ENCODE data around the gene OPHN1. TPM values are rescaled to one million over a fixed set of nuclear protein-coding genes. Genes with fewer than 3 reads are reported as not detected.

Gene OPHN1
- total RNA-seq, 2 donors from 2014 or later = 0.12 TPM; not detected in 1

DNA sequence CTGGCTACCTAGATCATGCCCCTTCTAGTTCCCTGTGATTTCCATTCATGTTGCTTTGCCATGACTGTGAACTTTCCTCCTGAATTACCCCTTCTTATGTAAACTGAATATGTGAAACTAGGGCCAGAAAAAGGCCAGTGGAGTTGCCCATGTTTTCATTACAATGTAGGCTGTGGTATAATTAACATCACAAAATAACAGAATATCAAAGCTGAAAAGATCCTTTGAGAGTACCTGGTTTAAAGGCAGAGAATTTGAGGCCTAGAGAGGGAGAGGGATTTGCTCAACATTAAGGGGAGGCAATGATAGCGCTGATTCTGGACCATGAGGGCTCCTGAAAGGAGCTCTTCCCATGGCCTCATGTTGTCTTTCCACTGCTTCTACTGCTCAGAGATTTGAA, 392.2 kb downstream of the OPHN1 start:
- DNase-seq (no peak), ATAC-seq (replicated peaks in 1 of 2) (no peak)
- H3K27ac Mint-ChIP-seq = no peak overlapping the region
- no peaks in the 10 kb centered on the region for H3K4me1 Mint-ChIP-seq (ENCODE audit: low read depth)
- H3K9me3 Mint-ChIP-seq = peaks cover 0 to 2% of the 10 kb centered on the region in 2 donors
- no peak overlapping the region for H3K4me3 Mint-ChIP-seq
- H3K27me3 Mint-ChIP-seq (ENCODE audit: low read depth) = peaks cover 6% of the 10 kb centered on the region
- no peaks in the 10 kb centered on the region for H3K36me3 Mint-ChIP-seq (ENCODE audit: insufficient read depth in 2 of 2)

DNA sequence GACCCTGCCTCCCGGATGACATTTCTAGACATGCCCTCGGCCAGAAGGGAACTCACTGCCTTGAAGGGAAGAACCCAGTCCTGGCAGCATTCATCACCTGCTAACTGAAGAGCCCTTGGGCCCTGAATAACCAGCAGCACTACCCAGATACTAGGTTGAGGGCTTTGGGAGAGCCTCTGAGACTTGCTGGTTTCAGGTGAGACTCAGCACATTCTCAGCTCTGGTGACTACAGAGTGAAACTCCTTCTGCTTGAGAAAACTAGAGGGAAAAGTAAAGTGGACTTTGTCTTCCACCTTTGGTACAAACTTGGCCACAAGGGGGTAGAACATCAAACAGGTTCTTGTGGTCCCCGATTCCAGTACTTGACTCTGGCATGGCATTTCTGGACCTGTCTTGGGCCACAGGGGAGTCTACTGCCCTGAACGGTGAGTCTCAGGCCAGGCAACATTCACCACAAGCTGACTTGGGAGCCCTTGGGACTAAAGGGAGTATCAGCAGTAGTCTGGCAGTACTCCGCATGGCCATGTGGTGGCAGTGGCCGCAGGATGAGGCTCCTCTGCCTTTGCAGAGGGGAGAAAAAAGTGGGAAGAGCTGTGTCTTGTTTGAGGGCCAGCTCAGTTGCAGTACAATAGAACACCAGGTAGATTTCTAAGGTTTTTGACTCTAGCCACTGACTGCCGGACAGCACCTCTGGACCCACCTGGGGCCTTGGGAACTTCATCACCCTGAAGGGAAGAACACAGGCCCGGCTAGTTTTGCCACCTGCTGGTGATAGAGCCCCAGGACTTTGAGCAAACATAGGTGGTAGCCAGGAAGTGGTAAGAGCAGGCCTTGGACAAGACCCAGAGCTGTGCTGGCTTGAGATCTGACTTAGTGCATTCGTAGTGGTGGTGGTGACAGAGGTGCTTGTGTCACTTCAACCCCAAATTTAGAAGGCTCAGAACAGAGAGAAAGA, 414.8 kb downstream of the OPHN1 start:
- no peak overlapping the region for H3K27ac Mint-ChIP-seq
- no peaks in the 10 kb centered on the region for H3K4me1 Mint-ChIP-seq (ENCODE audit: low read depth)
- peak in 1 of 2 donors; percentile 1 for DNase-seq
- H3K36me3 Mint-ChIP-seq (ENCODE audit: insufficient read depth in 2 of 2) = peaks cover 0 to 4% of the 10 kb centered on the region in 2 donors
- peaks cover 0 to 2% of the 10 kb centered on the region in 2 donors for H3K9me3 Mint-ChIP-seq
- H3K27me3 Mint-ChIP-seq (ENCODE audit: low read depth) = peaks cover 25% of the 10 kb centered on the region
- ATAC-seq (replicated peaks in 1 of 2) = no peak
- no peak overlapping the region for H3K4me3 Mint-ChIP-seq

DNA sequence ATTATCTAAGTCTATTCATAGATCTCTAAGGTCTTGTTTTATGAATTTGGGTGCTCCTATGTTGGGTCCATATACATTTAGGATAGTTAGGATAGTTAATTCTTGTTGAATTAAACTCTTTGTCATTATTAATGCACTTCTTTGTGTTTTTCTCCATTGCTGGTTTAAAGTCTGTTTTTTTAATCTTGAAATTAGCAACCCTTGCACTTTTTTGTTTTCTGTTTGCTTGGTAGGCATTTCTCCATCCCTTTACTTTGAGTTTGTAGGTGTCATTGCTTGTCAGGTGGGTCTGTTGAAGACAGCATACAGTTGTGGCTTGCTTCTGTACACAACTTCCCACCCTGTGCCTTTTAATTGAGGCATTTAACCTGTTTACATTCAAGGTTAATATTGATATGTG, 434.8 kb downstream of the OPHN1 start:
- no peaks in the 10 kb centered on the region for H3K36me3 Mint-ChIP-seq (ENCODE audit: insufficient read depth in 2 of 2)
- H3K27ac Mint-ChIP-seq = no peak overlapping the region
- DNase-seq = no peak
- H3K4me1 Mint-ChIP-seq (ENCODE audit: low read depth) = no peaks in the 10 kb centered on the region
- ATAC-seq (replicated peaks in 1 of 2) = no peak
- peaks cover 8% of the 10 kb centered on the region for H3K27me3 Mint-ChIP-seq (ENCODE audit: low read depth)
- H3K4me3 Mint-ChIP-seq = no peak overlapping the region
- peaks cover 7 to 8% of the 10 kb centered on the region in 2 donors for H3K9me3 Mint-ChIP-seq

Other genes starting within 250 kb of the OPHN1 start
- gene YIPF6, start 65.6 kb upstream of the OPHN1 start, total RNA-seq = 10 to 100 TPM; 26.4 to 31.5 TPM
- 1 to 10 TPM; 1.1 to 1.3 TPM for gene STARD8, start 214.2 kb upstream of the OPHN1 start, total RNA-seq

All from activated T-cell treated with anti-CD3 and anti-CD28 coated beads, Interleukin-2, amount 50 U/mL, for 72 hours (primary cell).